ENCODE results near the gene CALML5. TPM values are rescaled to one million over a fixed set of nuclear protein-coding genes. Genes with fewer than 3 reads are reported as not detected.

The CALML5 gene
- total RNA-seq, 2 experiments from 2014 or later = not detected

- ChIA-PET POLR2A (no interaction called here), CTCF (no interaction called here)
- DNase-seq = no peak
- Mint-ChIP-seq H3K27me3 (no peaks in the 10 kb centered on the region), H3K4me3 (no peak overlapping the region), H3K4me1 (ENCODE audit: low read depth) (no peaks in the 10 kb centered on the region), H3K9me3 (peaks cover 12% of the 10 kb centered on the region), H3K27ac (no peak overlapping the region), H3K36me3 (peaks cover 2% of the 10 kb centered on the region)
- intact Hi-C loops (cut with micrococcal nuclease) = no loop called here
These were observed 40.7 kb upstream of the CALML5 start for GRCh38 chr10:5540080-5540479.

- POLR2A ChIA-PET = no interaction called here
- no peak overlapping the region for H3K4me3 Mint-ChIP-seq
- peaks cover 12% of the 10 kb centered on the region for H3K9me3 Mint-ChIP-seq
- peaks cover 2% of the 10 kb centered on the region for H3K36me3 Mint-ChIP-seq
- no peaks in the 10 kb centered on the region for H3K4me1 Mint-ChIP-seq (ENCODE audit: low read depth)
- DNase-seq = no peak
- intact Hi-C loops (cut with micrococcal nuclease) = no loop called here
- CTCF ChIA-PET = no interaction called here
- H3K27me3 Mint-ChIP-seq = no peaks in the 10 kb centered on the region
- H3K27ac Mint-ChIP-seq = no peak overlapping the region
These were observed 39.7 kb upstream of the CALML5 start for GRCh38 chr10:5538892-5539651.

- no peak overlapping the region for H3K4me3 Mint-ChIP-seq
- CTCF ChIA-PET = no interaction called here
- DNase-seq = no peak
- peaks cover 2% of the 10 kb centered on the region for H3K36me3 Mint-ChIP-seq
- intact Hi-C loops (cut with micrococcal nuclease) = no loop called here
- H3K27me3 Mint-ChIP-seq = no peaks in the 10 kb centered on the region
- H3K9me3 Mint-ChIP-seq = peaks cover 9% of the 10 kb centered on the region
- H3K4me1 Mint-ChIP-seq (ENCODE audit: low read depth) = no peaks in the 10 kb centered on the region
- H3K27ac Mint-ChIP-seq = no peak overlapping the region
- POLR2A ChIA-PET = no interaction called here
These were observed 39.1 kb upstream of the CALML5 start for GRCh38 chr10:5538446-5538845.

GRCh38 chr10:5537684-5538083 is 38.3 kb upstream of the CALML5 start:
- Mint-ChIP-seq H3K27me3 (no peaks in the 10 kb centered on the region), H3K4me3 (no peak overlapping the region), H3K36me3 (peaks cover 2% of the 10 kb centered on the region), H3K9me3 (peaks cover 6% of the 10 kb centered on the region), H3K27ac (no peak overlapping the region), H3K4me1 (ENCODE audit: low read depth) (no peaks in the 10 kb centered on the region)
- intact Hi-C loops (cut with micrococcal nuclease) = no loop called here
- ChIA-PET POLR2A (no interaction called here), CTCF (no interaction called here)
- DNase-seq = no peak

GRCh38 chr10:5536486-5537081 is 37.2 kb upstream of the CALML5 start:
- Mint-ChIP-seq H3K4me1 (ENCODE audit: low read depth) (no peaks in the 10 kb centered on the region), H3K36me3 (no peaks in the 10 kb centered on the region), H3K9me3 (peaks cover 3% of the 10 kb centered on the region), H3K27ac (no peak overlapping the region), H3K4me3 (no peak overlapping the region), H3K27me3 (no peaks in the 10 kb centered on the region)
- intact Hi-C loops (cut with micrococcal nuclease) = no loop called here
- POLR2A ChIA-PET = no interaction called here
- CTCF ChIA-PET = no interaction called here
- DNase-seq = no peak

GRCh38 chr10:5534880-5535856 is 35.8 kb upstream of the CALML5 start:
- no peak for DNase-seq
- Mint-ChIP-seq H3K4me3 (no peak overlapping the region), H3K36me3 (no peaks in the 10 kb centered on the region), H3K27ac (no peak overlapping the region), H3K4me1 (ENCODE audit: low read depth) (no peaks in the 10 kb centered on the region), H3K27me3 (no peaks in the 10 kb centered on the region), H3K9me3 (no peaks in the 10 kb centered on the region)
- ChIA-PET POLR2A (no interaction called here), CTCF (no interaction called here)
- intact Hi-C loops (cut with micrococcal nuclease) = no loop called here

GRCh38 chr10:5534051-5534821 is 34.9 kb upstream of the CALML5 start:
- H3K9me3 Mint-ChIP-seq = no peaks in the 10 kb centered on the region
- no peak overlapping the region for H3K4me3 Mint-ChIP-seq
- H3K27me3 Mint-ChIP-seq = no peaks in the 10 kb centered on the region
- ChIA-PET CTCF (no interaction called here), POLR2A (no interaction called here)
- intact Hi-C loops (cut with micrococcal nuclease) = no loop called here
- H3K36me3 Mint-ChIP-seq = no peaks in the 10 kb centered on the region
- H3K4me1 Mint-ChIP-seq (ENCODE audit: low read depth) = no peaks in the 10 kb centered on the region
- H3K27ac Mint-ChIP-seq = no peak overlapping the region
- no peak for DNase-seq

- Mint-ChIP-seq H3K27ac (no peak overlapping the region), H3K27me3 (no peaks in the 10 kb centered on the region), H3K4me3 (no peak overlapping the region), H3K9me3 (no peaks in the 10 kb centered on the region), H3K4me1 (ENCODE audit: low read depth) (no peaks in the 10 kb centered on the region), H3K36me3 (no peaks in the 10 kb centered on the region)
- POLR2A ChIA-PET = no interaction called here
- no peak for DNase-seq
- CTCF ChIA-PET = interaction anchor here (0.6 kb wide), 1 partner anchor 1917 kb away, joined by 3 read pairs; no protein-coding TSS in a partner anchor
- intact Hi-C loops (cut with micrococcal nuclease) = no loop called here
These were observed 33.8 kb upstream of the CALML5 start for GRCh38 chr10:5533098-5533731.

GRCh38 chr10:5532618-5533097 is 33.3 kb upstream of the CALML5 start:
- H3K27me3 Mint-ChIP-seq = no peaks in the 10 kb centered on the region
- H3K36me3 Mint-ChIP-seq = no peaks in the 10 kb centered on the region
- CTCF ChIA-PET = interaction anchor here (0.6 kb wide), 1 partner anchor 1918 kb away, joined by 3 read pairs; no protein-coding TSS in a partner anchor
- H3K4me1 Mint-ChIP-seq (ENCODE audit: low read depth) = no peaks in the 10 kb centered on the region
- intact Hi-C loops (cut with micrococcal nuclease) = no loop called here
- H3K27ac Mint-ChIP-seq = no peak overlapping the region
- H3K4me3 Mint-ChIP-seq = no peak overlapping the region
- no peaks in the 10 kb centered on the region for H3K9me3 Mint-ChIP-seq
- no peak for DNase-seq
- POLR2A ChIA-PET = no interaction called here

GRCh38 chr10:5532307-5532605 is 32.9 kb upstream of the CALML5 start:
- H3K4me3 Mint-ChIP-seq = no peak overlapping the region
- H3K4me1 Mint-ChIP-seq (ENCODE audit: low read depth) = no peaks in the 10 kb centered on the region
- ChIA-PET CTCF (no interaction called here), POLR2A (no interaction called here)
- no peak overlapping the region for H3K27ac Mint-ChIP-seq
- DNase-seq = no peak
- H3K27me3 Mint-ChIP-seq = no peaks in the 10 kb centered on the region
- intact Hi-C loops (cut with micrococcal nuclease) = no loop called here
- H3K36me3 Mint-ChIP-seq = no peaks in the 10 kb centered on the region
- no peaks in the 10 kb centered on the region for H3K9me3 Mint-ChIP-seq

GRCh38 chr10:5531558-5532306 is 32.4 kb upstream of the CALML5 start:
- ChIA-PET POLR2A (no interaction called here), CTCF (no interaction called here)
- no peak for DNase-seq
- H3K27me3 Mint-ChIP-seq = no peaks in the 10 kb centered on the region
- H3K4me1 Mint-ChIP-seq (ENCODE audit: low read depth) = no peaks in the 10 kb centered on the region
- H3K36me3 Mint-ChIP-seq = no peaks in the 10 kb centered on the region
- intact Hi-C loops (cut with micrococcal nuclease) = no loop called here
- H3K9me3 Mint-ChIP-seq = no peaks in the 10 kb centered on the region
- H3K27ac Mint-ChIP-seq = no peak overlapping the region
- no peak overlapping the region for H3K4me3 Mint-ChIP-seq

Measured in activated CD4-positive, alpha-beta memory T cell treated with anti-CD3 and anti-CD28 coated beads for 36 hours (primary cell).